OCI-LY1 (cell line): ENCODE data around the gene NARF.
"Not testable (repeated sequence)": the region's sequence is repeated elsewhere in the genome, so short reads cannot be mapped to it uniquely, and the experiment has no call there.

Experiments used
- H2AFZ ChIP-seq: fragments of 200-600 bp; sonication (generic), shearing (Covaris generic); 2 replicates; pipeline ENCODE4 v1.6.0; 2014; ENCODE audit warnings: antibody characterized with exemption, mild to moderate bottlenecking, low read length
- H3F3A ChIP-seq: fragments of 200-600 bp; sonication (generic), shearing (Covaris generic); 2 replicates; pipeline ENCODE4 v1.6.0; 2014; ENCODE audit warnings: mild to moderate bottlenecking, antibody characterized with exemption, low read length, moderate library complexity; ENCODE audit not compliant: insufficient read depth
- H3K27ac ChIP-seq: fragments of 200-600 bp; sonication (generic); 2 replicates; pipeline ENCODE4 v1.5.1; 2014; ENCODE audit warnings: low read length, mixed run types, mild to moderate bottlenecking, low read depth; ENCODE audit not compliant: poor library complexity, severe bottlenecking
- H3K27me3 ChIP-seq: fragments of 200-600 bp; sonication (generic); 2 replicates; pipeline ENCODE4 v1.6.0; 2014; ENCODE audit warnings: antibody characterized with exemption, mild to moderate bottlenecking, low read length, moderate library complexity; ENCODE audit not compliant: insufficient read depth
- H3K36me3 ChIP-seq: fragments of 200-600 bp; sonication (generic); 2 replicates; pipeline ENCODE4 v1.6.1; 2014; ENCODE audit warnings: mild to moderate bottlenecking, antibody characterized with exemption, low read length, moderate library complexity, mixed read lengths; ENCODE audit not compliant: insufficient read depth
- H3K4me1 ChIP-seq: fragments of 200-600 bp; sonication (generic); 2 replicates; pipeline ENCODE4 v1.5.1; 2014; ENCODE audit warnings: mild to moderate bottlenecking, low read length, moderate library complexity; ENCODE audit not compliant: insufficient read depth, severe bottlenecking
- H3K4me2 ChIP-seq: fragments of 200-600 bp; sonication (generic), shearing (Covaris generic); 2 replicates; pipeline ENCODE4 v1.6.1; 2014; ENCODE audit warnings: low read length
- H3K4me3 ChIP-seq: fragments of 200-600 bp; sonication (generic); 2 replicates; pipeline ENCODE4 v1.5.1; 2014; ENCODE audit warnings: low read length, low read depth, mild to moderate bottlenecking, mixed read lengths; ENCODE audit not compliant: poor library complexity, severe bottlenecking
- H3K79me2 ChIP-seq: fragments of 200-600 bp; shearing (Covaris generic); 2 replicates; pipeline ENCODE4 v1.6.1; 2016; ENCODE audit warnings: mixed run types, low read length, mixed read lengths; ENCODE audit not compliant: insufficient read depth
- H3K9ac ChIP-seq: fragments of 200-600 bp; sonication (generic), shearing (Covaris generic); 2 replicates; pipeline ENCODE4 v1.6.1; 2014; ENCODE audit warnings: mild to moderate bottlenecking, low read length, mixed read lengths
- H3K9me2 ChIP-seq: fragments of 200-600 bp; sonication (generic), shearing (Covaris generic); 2 replicates; pipeline ENCODE4 v1.6.1; 2014; ENCODE audit warnings: low read depth, mild to moderate bottlenecking, low read length, mixed read lengths
- H3K9me3 ChIP-seq: fragments of 200-600 bp; shearing (Covaris generic); 2 replicates; pipeline ENCODE4 v1.6.1; 2014; ENCODE audit warnings: low read length, mixed read lengths
- H4K20me1 ChIP-seq: fragments of 200-600 bp; sonication (generic), shearing (Covaris generic); 2 replicates; pipeline ENCODE4 v1.6.0; 2016; ENCODE audit warnings: mild to moderate bottlenecking, low read length; ENCODE audit not compliant: insufficient read depth
- EZH2 ChIP-seq: fragments of 200-600 bp; sonication (generic), shearing (Covaris generic); IDR thresholded peaks from 2 replicates; pipeline ENCODE4 v1.8.0; 2017; ENCODE audit warnings: borderline replicate concordance, mixed run types, mild to moderate bottlenecking, antibody characterized with exemption, low read length, moderate library complexity, mixed read lengths
- TF ChIP-seq, protein P1 (sequence below): fragments of 200-600 bp; sonication (generic), shearing (Covaris generic); IDR thresholded peaks from 2 replicates; pipeline ENCODE4 v1.5.1; 2017; ENCODE audit warnings: mild to moderate bottlenecking, antibody characterized with exemption, low read length, moderate library complexity, mixed read lengths

The NARF gene

DNA sequence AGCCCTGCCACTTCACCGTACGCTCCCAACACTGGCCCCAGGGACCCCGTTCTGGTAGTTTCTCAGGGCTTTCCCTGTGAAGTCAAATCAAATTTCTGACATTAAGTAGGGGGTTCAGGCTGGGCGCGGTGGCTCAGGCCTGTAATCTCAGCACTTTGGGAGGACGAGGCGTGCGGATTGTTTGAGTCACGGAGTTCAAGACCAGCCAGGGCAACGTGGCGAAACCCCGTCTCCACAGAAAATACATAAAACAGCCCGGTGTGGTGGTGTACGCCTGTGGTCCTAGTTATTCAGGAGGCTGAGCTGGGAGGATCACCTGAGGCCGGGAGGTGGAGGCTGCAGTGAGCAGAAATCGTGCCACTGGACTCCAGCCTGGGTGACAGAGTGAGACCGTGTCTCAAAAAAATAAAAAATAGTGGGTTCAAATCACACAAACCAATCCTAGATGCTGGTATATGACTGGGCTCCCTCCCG, 8.6 kb upstream of the NARF start:
- no peaks in the 10 kb centered on the region for H4K20me1 ChIP-seq
- peaks cover 48% of the 10 kb centered on the region for H3K4me1 ChIP-seq
- H3K4me3 ChIP-seq: peak overlapping the region; percentile 92
- H3K9me2 ChIP-seq: no peaks in the 10 kb centered on the region
- H3K4me2 ChIP-seq: peak overlapping the region; percentile 84
- H3K9me3 ChIP-seq: peaks cover 7% of the 10 kb centered on the region; the same call in 1 of the 2 replicates
- H2AFZ ChIP-seq: no peak overlapping the region
- no peaks in the 10 kb centered on the region for H3K27me3 ChIP-seq
- H3F3A ChIP-seq: peaks cover 9% of the 10 kb centered on the region; the same call in 1 of the 2 replicates
- no peak for TF ChIP-seq EZH2
- TF ChIP-seq, protein P1, sequence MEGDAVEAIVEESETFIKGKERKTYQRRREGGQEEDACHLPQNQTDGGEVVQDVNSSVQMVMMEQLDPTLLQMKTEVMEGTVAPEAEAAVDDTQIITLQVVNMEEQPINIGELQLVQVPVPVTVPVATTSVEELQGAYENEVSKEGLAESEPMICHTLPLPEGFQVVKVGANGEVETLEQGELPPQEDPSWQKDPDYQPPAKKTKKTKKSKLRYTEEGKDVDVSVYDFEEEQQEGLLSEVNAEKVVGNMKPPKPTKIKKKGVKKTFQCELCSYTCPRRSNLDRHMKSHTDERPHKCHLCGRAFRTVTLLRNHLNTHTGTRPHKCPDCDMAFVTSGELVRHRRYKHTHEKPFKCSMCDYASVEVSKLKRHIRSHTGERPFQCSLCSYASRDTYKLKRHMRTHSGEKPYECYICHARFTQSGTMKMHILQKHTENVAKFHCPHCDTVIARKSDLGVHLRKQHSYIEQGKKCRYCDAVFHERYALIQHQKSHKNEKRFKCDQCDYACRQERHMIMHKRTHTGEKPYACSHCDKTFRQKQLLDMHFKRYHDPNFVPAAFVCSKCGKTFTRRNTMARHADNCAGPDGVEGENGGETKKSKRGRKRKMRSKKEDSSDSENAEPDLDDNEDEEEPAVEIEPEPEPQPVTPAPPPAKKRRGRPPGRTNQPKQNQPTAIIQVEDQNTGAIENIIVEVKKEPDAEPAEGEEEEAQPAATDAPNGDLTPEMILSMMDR: no peak
- peak overlapping the region; percentile 97 for H3K9ac ChIP-seq
- H3K27ac ChIP-seq: peak overlapping the region; percentile 99
- peaks cover 11% of the 10 kb centered on the region for H3K79me2 ChIP-seq
- peaks cover 35% of the 10 kb centered on the region for H3K36me3 ChIP-seq

DNA sequence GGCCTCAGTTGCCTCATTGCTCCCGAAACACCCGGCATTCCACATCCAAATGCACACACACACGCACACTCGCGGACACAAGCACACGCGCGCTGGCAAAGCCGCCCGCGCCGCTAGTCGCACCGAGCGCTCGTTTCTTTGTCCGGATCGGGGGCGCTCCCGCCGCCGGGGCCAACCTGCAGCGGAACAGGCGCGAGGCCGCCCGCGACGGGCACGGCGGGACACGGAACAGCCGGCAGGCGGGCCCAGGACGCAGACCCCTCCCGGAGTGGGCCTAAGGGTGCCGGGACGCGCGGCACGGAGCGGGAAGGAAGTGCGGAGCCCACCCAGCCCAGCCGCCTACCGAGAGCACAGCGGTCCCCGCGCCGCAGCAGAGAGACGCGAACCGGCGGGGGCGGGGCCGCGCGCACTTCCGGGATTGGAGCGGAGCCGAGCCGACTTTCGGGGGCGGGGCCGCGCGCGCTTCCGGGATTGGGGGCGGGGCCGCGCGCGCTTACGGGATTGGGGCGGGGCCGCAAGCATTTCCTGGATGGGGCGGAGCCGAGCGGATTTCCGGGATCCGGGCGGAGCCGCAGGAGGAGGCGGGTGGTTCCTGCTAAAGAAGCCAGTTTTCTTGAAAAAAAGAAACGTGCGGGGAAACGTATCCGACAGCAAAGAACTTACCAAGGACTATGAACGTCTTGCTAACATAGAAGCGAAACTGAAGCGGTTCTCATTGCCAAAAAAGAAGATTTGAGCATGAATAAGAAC, 8.0 kb upstream of the NARF start, which contains the start of gene CYBC1:
Gene CYBC1 (minus strand): TSS at position 396 of the 750 bp plus-strand sequence. CDS start 1,498 bp downstream, outside the sequence.
- peak within 1 kb of the TSS; percentile 97 for H3K9ac ChIP-seq
- peak within 1 kb of the TSS; percentile 84 for H3K4me2 ChIP-seq
- no peak within 1 kb of the TSS for H2AFZ ChIP-seq
- no peaks in the 10 kb centered on the region for H3K9me2 ChIP-seq
- TF ChIP-seq, protein P1: 0 out of 2 replicates have a peak, but pooled peaks have one; percentile 8
- no peak for TF ChIP-seq EZH2
- peaks cover 9% of the 10 kb centered on the region; the same call in 1 of the 2 replicates for H3F3A ChIP-seq
- peaks cover 11% of the 10 kb centered on the region for H3K79me2 ChIP-seq
- H3K36me3 ChIP-seq: peaks cover 29% of the 10 kb centered on the region
- H3K4me3 ChIP-seq: peak within 1 kb of the TSS; percentile 92
- no peaks in the 10 kb centered on the region for H3K27me3 ChIP-seq
- no peaks in the 10 kb centered on the region for H4K20me1 ChIP-seq
- peak within 1 kb of the TSS; percentile 99 for H3K27ac ChIP-seq
- H3K9me3 ChIP-seq: peaks cover 7% of the 10 kb centered on the region; the same call in 1 of the 2 replicates
- H3K4me1 ChIP-seq: peaks cover 43% of the 10 kb centered on the region

DNA sequence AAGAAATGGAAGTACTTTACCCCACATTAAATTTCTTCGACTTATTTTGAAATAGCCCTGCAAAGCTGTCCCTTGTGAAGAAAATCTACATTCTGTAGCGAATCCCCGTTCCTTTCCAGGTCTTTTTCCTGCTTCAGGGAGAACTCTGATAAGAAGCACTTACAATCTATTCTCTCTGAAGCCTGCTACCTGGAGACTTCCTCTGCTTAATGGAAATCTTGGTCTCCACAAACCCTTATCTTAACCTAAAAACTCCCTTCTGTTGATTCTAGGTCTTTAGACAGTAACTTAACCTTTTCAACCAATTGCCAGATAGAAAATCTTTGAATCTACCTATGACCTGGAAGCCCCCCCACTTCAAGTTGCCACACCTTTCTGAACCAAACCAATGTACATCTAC, 6.4 kb upstream of the NARF start:
- H3F3A ChIP-seq: peaks cover 9% of the 10 kb centered on the region; the same call in 1 of the 2 replicates
- TF ChIP-seq, protein P1: no peak
- no peak for TF ChIP-seq EZH2
- peaks cover 33% of the 10 kb centered on the region for H3K4me1 ChIP-seq

DNA sequence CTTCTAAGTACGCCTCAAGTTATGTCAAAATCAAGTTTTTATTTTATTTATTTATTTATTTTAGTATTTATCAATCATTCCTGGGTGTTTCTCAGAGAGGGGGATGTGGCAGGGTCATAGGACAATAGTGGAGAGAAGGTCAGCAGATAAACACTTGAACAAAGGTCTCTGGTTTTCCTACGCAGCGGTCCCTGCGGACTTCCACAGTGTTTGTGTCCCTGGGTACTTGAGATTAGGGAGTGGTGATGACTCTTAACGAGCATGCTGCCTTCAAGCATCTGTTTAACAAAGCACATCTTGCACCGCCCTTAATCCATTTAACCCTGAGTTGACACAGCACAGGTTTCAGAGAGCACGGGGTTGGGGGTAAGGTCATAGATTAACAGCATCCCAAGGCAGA, 5.4 kb upstream of the NARF start:
- not testable (repeated sequence) for H3K9me3 ChIP-seq, H3K36me3 ChIP-seq, H3F3A ChIP-seq, H3K9ac ChIP-seq, H4K20me1 ChIP-seq, H2AFZ ChIP-seq, H3K79me2 ChIP-seq, H3K4me2 ChIP-seq, H3K9me2 ChIP-seq, H3K27me3 ChIP-seq, H3K27ac ChIP-seq, H3K4me3 ChIP-seq
- H3K4me1 ChIP-seq: peaks cover 34% of the 10 kb centered on the region

More for the DNA sequence above, 6.4 kb upstream of the NARF start:
- Histone ChIP-seq H4K20me1 (no peaks in the 10 kb centered on the region), H3K79me2 (peaks cover 11% of the 10 kb centered on the region), H3K4me3 (no peak overlapping the region), H3K4me2 (no peak overlapping the region), H3K9ac (no peak overlapping the region), H3K9me2 (no peaks in the 10 kb centered on the region), H2AFZ (no peak overlapping the region), H3K9me3 (peaks cover 7% of the 10 kb centered on the region; the same call in 1 of the 2 replicates), H3K27me3 (no peaks in the 10 kb centered on the region), H3K27ac (no peak overlapping the region), H3K36me3 (peaks cover 15% of the 10 kb centered on the region)

DNA sequence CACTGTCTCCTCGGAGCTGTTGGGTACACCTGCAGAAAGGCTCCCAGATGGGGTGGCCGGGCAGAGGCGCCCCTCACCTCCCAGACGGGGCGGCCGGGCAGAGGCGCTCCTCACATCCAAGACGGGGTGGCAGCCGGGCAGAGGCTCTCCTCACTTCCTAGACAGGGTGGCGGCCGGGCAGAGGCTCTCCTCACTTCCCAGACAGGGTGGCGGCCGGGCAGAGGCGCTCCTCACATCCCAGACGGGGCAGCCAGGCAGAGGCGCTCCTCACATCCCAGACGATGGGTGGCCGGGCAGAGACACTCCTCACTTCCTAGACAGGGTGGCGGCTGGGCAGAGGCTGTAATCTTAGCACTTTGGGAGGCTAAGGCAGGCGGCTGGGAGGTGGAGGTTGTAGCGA, 4.8 kb upstream of the NARF start:
- H3K4me2 ChIP-seq, H3K79me2 ChIP-seq, H3K27ac ChIP-seq, H2AFZ ChIP-seq, H3F3A ChIP-seq, H3K9me3 ChIP-seq, H3K4me3 ChIP-seq, H3K9ac ChIP-seq, H3K9me2 ChIP-seq, H3K36me3 ChIP-seq, H3K27me3 ChIP-seq, H4K20me1 ChIP-seq: not testable (repeated sequence)
- peaks cover 31% of the 10 kb centered on the region for H3K4me1 ChIP-seq
